ENCODE data around the gene SERHL2.
"Not testable (repeated sequence)": the region's sequence is repeated elsewhere in the genome, so short reads cannot be mapped to it uniquely, and the experiment has no call there.

Gene SERHL2

GRCh38 chr22:42553475-42554361 lies at the start of gene SERHL2:
TSS of gene SERHL2 (plus strand) at chr22:42553956. CDS start at chr22:42554021, 65 bp downstream.
- DNase-seq = peak; percentile 90 to 93

GRCh38 chr22:42508327-42508974 lies 45.3 kb upstream of the SERHL2 start:
- not testable (repeated sequence) for DNase-seq

- DNase-seq = not testable (repeated sequence)
These were observed 44.8 kb upstream of the SERHL2 start for GRCh38 chr22:42508975-42509364.

- no peak for DNase-seq
These were observed 44.2 kb upstream of the SERHL2 start for GRCh38 chr22:42509548-42509947.

- no peak for DNase-seq
These were observed 42.3 kb upstream of the SERHL2 start for GRCh38 chr22:42511401-42511891.

- not testable (repeated sequence) for DNase-seq
These were observed 41.3 kb upstream of the SERHL2 start for GRCh38 chr22:42512273-42512990.

- not testable (repeated sequence) for DNase-seq
These were observed 39.4 kb upstream of the SERHL2 start for GRCh38 chr22:42514331-42514730.

- not testable (repeated sequence) for DNase-seq
These were observed 38.5 kb upstream of the SERHL2 start for GRCh38 chr22:42515304-42515703.

- no peak for DNase-seq
These were observed 37.9 kb upstream of the SERHL2 start for GRCh38 chr22:42515896-42516295.

- not testable (repeated sequence) for DNase-seq
These were observed 36.7 kb upstream of the SERHL2 start for GRCh38 chr22:42517103-42517502.

GRCh38 chr22:42518638-42519524 lies 34.9 kb upstream of the SERHL2 start:
- peak in 1 of 2 donors; percentile 22 for DNase-seq

GRCh38 chr22:42519525-42520401 lies 34.0 kb upstream of the SERHL2 start, which contains the start of gene RRP7A:
TSS of gene RRP7A (minus strand) at chr22:42519796. CDS start at chr22:42519786, 10 bp downstream.
- DNase-seq = peak; percentile 80 to 86

GRCh38 chr22:42521228-42521546 lies 32.6 kb upstream of the SERHL2 start:
- DNase-seq = no peak

GRCh38 chr22:42522546-42522945 lies 31.2 kb upstream of the SERHL2 start:
- no peak for DNase-seq

GRCh38 chr22:42528591-42529307 lies 25.0 kb upstream of the SERHL2 start:
- DNase-seq = no peak

- DNase-seq = not testable (repeated sequence)
These were observed 24.3 kb upstream of the SERHL2 start for GRCh38 chr22:42529435-42529834.

- DNase-seq = not testable (repeated sequence)
These were observed 22.2 kb upstream of the SERHL2 start for GRCh38 chr22:42531401-42532084.

- DNase-seq = no peak
These were observed 20.1 kb upstream of the SERHL2 start for GRCh38 chr22:42533638-42533977.

GRCh38 chr22:42535082-42535731 lies 18.5 kb upstream of the SERHL2 start:
- DNase-seq = not testable (repeated sequence)

Data from CD4-positive, alpha-beta T cell treated with Interferon alpha-2 for 1 hour (primary cell).